Prostate gland (tissue), 2 donors: ENCODE results near the gene SCRN2. TPM values are rescaled to one million over a fixed set of nuclear protein-coding genes. Genes with fewer than 3 reads are reported as not detected.

Experiments
- DNase-seq: peaks from one replicate; pipeline ENCODE4 v3.0.0-alpha.2; 2019; ENCODE audit warnings: low spot score
- H3K27ac ChIP-seq, 2 donors: fragments of 200-600 bp; sonication (generic); 2 replicates each; pipeline ENCODE4 v1.5.1; 2017 to 2019
- H3K27me3 ChIP-seq: fragments of 200-600 bp; sonication (generic); replicated peaks from 2 replicates; pipeline ENCODE4 v1.5.1; 2019; ENCODE audit not compliant: insufficient read depth
- H3K36me3 ChIP-seq, 2 donors: fragments of 200-600 bp; sonication (generic); 1 replicate in 1 of 2; 2 replicates in 1 of 2; pipeline versions ENCODE4 v1.5.1 to v1.8.1; 2017 to 2019
- H3K4me1 ChIP-seq: fragments of 200-600 bp; sonication (generic); replicated peaks from 2 replicates; pipeline ENCODE4 v1.5.1; 2019
- H3K4me3 ChIP-seq, 2 donors: fragments of 200-600 bp; sonication (generic); 2 replicates each; pipeline ENCODE4 v1.5.1; 2017 to 2019
- H3K9me3 ChIP-seq: fragments of 200-600 bp; sonication (generic); 2 replicates; pipeline ENCODE4 v1.5.1; 2017
- POLR2A ChIP-seq: fragments of 450-650 bp; IDR thresholded peaks from one replicate; pipeline ENCODE4 v1.6.1; 2016; ENCODE audit warnings: antibody characterized with exemption, mild to moderate bottlenecking
- POLR2AphosphoS5 ChIP-seq: sonication (generic); formaldehyde crosslinking; IDR thresholded peaks from one replicate; pipeline ENCODE4 v1.6.1; 2017; ENCODE audit warnings: antibody characterized with exemption
- WGBS: methylation state at CpG from one replicate; pipeline ENCODE4 v1.1.5; 2018; 5-methylcytosine and 5-hydroxymethylcytosine counted together
- intact Hi-C: fragments of 100-400 bp; cut with DNase I; formaldehyde crosslinking; loops from one replicate; pipeline ENCODE4 v1.14.2; 2022
- total RNA-seq, 2 donors: library from RNA; depleted of rRNA; stranded (reverse); fragments of >200 nt; gene quantifications; one replicate each; pipeline ENCODE4 v1.1.0, GENCODE V29; 2016
- TF ChIP-seq, protein P1 (sequence below), 4 experiments: fragments of 200-600 bp in 2 of 4; fragments of 450-650 bp in 2 of 4; sonication (generic) in 2 of 4; IDR thresholded peaks; 1 replicate in 3 of 4; 2 replicates in 1 of 4; pipeline ENCODE4 v1.5.1; 2016 to 2019; ENCODE audit warnings: antibody characterized with exemption in 4 of 4, mild to moderate bottlenecking in 2 of 4, moderate library complexity in 2 of 4

The SCRN2 gene
- total RNA-seq, 2 donors from 2014 or later = 32.6 to 44.4 TPM

DNA sequence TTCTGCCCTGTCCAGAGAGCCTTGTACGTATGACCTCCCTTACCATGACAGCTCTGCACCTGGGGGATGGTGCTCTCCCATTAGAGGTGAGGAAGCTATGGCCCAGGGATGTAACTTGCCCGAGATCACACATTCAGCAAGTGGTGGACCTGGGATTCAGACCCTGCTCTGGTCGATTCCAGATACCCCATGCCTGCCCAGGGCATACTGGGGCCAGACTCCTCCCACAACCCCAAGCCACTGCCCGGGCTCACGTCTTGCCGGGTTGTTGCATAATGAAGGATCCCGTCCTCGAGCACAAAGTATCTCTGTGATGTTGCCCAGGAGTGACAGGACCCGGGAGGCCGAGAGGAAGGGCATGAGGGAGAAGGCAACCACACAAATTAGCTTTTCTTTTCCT lies 21.6 kb downstream of the SCRN2 start:
- WGBS = 78% methylated on average over 10 of the region's 10 CpGs
- peaks cover 5 to 18% of the 10 kb centered on the region in 2 donors for H3K36me3 ChIP-seq

DNA sequence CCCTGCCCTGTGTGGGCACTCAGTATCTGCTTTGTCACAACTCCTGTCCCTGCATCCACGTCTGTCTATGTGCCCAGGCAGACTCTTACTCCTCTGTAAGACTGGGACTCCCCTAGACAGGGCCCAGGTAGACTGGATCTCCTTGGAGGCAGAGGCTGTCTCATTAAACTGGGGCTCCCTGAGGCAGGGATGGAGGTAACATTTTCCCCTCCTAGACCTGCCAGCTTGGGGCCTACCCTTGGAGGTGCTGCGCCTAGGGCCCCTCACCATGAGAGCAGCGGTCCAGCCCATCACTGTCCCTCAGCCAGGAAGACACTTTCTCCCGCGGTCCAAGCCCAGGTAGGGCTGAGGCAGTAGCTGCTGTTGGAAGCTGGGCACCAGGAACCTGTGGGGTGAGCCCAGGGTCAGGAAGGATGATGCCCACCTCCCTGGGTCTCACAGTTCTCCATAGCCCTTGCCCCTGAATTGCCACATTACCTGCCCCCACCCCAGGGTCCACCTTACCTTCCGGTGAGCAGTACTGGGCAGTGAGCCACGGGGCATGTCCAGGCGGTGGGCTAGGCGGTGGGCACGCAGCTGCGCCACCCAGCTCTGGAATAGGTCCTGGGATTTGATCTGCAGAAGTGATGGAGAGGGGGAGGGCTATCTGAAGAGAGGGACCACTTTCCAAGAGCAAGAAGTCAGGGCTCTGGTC lies 22.9 kb downstream of the SCRN2 start:
- H3K4me1 ChIP-seq = peaks cover 12% of the 10 kb centered on the region
- peaks cover 5 to 9% of the 10 kb centered on the region in 2 donors for H3K36me3 ChIP-seq

More for the DNA sequence above, 21.6 kb downstream of the SCRN2 start:
- no peak for DNase-seq
- no peaks in the 10 kb centered on the region for H3K27me3 ChIP-seq
- intact Hi-C loops = no loop called here
- no peak overlapping the region for H3K4me3 ChIP-seq
- TF ChIP-seq POLR2A (no peak), POLR2AphosphoS5 (no peak)
- TF ChIP-seq, protein P1, sequence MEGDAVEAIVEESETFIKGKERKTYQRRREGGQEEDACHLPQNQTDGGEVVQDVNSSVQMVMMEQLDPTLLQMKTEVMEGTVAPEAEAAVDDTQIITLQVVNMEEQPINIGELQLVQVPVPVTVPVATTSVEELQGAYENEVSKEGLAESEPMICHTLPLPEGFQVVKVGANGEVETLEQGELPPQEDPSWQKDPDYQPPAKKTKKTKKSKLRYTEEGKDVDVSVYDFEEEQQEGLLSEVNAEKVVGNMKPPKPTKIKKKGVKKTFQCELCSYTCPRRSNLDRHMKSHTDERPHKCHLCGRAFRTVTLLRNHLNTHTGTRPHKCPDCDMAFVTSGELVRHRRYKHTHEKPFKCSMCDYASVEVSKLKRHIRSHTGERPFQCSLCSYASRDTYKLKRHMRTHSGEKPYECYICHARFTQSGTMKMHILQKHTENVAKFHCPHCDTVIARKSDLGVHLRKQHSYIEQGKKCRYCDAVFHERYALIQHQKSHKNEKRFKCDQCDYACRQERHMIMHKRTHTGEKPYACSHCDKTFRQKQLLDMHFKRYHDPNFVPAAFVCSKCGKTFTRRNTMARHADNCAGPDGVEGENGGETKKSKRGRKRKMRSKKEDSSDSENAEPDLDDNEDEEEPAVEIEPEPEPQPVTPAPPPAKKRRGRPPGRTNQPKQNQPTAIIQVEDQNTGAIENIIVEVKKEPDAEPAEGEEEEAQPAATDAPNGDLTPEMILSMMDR (IDR thresholded peaks at IDR 0.05) = no peak
- peaks cover 12% of the 10 kb centered on the region for H3K4me1 ChIP-seq
- H3K9me3 ChIP-seq = no peaks in the 10 kb centered on the region
- H3K27ac ChIP-seq = no peak overlapping the region

GRCh38 chr17:47816947-47817346 lies 24.1 kb downstream of the SCRN2 start:
- peaks cover 5 to 9% of the 10 kb centered on the region in 2 donors for H3K36me3 ChIP-seq

More for the DNA sequence above, 22.9 kb downstream of the SCRN2 start:
- intact Hi-C loops = no loop called here
- H3K9me3 ChIP-seq = no peaks in the 10 kb centered on the region
- H3K27ac ChIP-seq = no peak overlapping the region
- no peak overlapping the region for H3K4me3 ChIP-seq
- H3K27me3 ChIP-seq = no peaks in the 10 kb centered on the region
- no peak for DNase-seq
- 75% methylated on average over 11 of the region's 11 CpGs for WGBS
- no peak for TF ChIP-seq POLR2AphosphoS5
- no peak for TF ChIP-seq POLR2A
- TF ChIP-seq, protein P1 (IDR thresholded peaks at IDR 0.05) = no peak

DNA sequence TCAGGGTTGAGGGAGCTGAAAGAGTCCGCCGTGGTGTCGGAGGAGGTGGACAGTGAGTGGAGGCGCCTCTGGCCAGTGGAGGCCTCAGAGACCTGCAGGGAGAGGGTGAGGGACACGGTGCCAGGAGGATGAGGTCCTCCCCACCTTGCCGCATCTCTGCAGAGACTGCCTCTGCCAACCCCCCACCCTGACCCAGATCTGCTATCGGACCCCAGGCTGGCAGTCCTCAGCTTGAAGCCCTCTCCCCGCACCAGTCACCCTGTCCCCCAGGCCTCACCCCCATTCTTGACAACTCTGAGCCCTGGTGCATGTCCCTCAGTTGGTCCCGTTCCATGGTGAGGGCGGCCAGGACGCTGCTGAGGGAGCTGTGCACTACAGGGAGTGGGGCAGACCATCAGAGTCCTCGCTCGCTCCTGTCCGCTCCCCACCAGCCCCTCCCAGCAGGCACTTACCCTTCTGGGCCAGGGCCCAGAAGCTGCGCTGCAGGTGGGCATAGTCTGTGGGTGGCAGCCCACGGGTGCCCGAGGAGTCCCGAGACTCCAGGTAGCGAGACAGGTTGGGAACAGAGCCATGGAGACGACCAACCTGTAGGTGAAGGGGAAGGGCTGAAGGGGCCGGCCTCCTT lies 24.9 kb downstream of the SCRN2 start:
- intact Hi-C loops = no loop called here
- peaks cover 10% of the 10 kb centered on the region for H3K4me1 ChIP-seq
- H3K4me3 ChIP-seq = no peak overlapping the region
- H3K9me3 ChIP-seq = no peaks in the 10 kb centered on the region
- WGBS = 86% methylated on average over 21 of the region's 21 CpGs
- H3K27ac ChIP-seq = no peak overlapping the region
- DNase-seq = no peak
- TF ChIP-seq, protein P1 (IDR thresholded peaks at IDR 0.05) = no peak
- TF ChIP-seq POLR2AphosphoS5 = no peak
- TF ChIP-seq POLR2A = no peak
- peaks cover 5 to 9% of the 10 kb centered on the region in 2 donors for H3K36me3 ChIP-seq
- H3K27me3 ChIP-seq = no peaks in the 10 kb centered on the region

More at GRCh38 chr17:47816947-47817346, 24.1 kb downstream of the SCRN2 start:
- no peaks in the 10 kb centered on the region for H3K27me3 ChIP-seq
- intact Hi-C loops = no loop called here
- 93% methylated on average over 10 of the region's 10 CpGs for WGBS
- TF ChIP-seq, protein P1 (IDR thresholded peaks at IDR 0.05) = no peak
- TF ChIP-seq POLR2A = no peak
- no peak for TF ChIP-seq POLR2AphosphoS5
- no peak for DNase-seq
- H3K4me3 ChIP-seq = no peak overlapping the region
- no peak overlapping the region for H3K27ac ChIP-seq
- H3K9me3 ChIP-seq = no peaks in the 10 kb centered on the region
- peaks cover 10% of the 10 kb centered on the region for H3K4me1 ChIP-seq
